PC-3 (cell line): ENCODE data around the gene LYZL1. TPM values are rescaled to one million over a fixed set of nuclear protein-coding genes. Genes with fewer than 3 reads are reported as not detected.
A peak's percentile ranks its signal among the peaks of the same experiment; 100 is the strongest.
"Not testable (repeated sequence)": the region's sequence is repeated elsewhere in the genome, so short reads cannot be mapped to it uniquely, and the experiment has no call there.

Experiments
- ATAC-seq: fragments of 200-7000 bp; cut with Tn5 transposase; 2 replicates; pipeline ENCODE4 v1.9.1; 2020; ENCODE audit warnings: mild to moderate bottlenecking, moderate library complexity
- BruUV-seq: library from RNA; stranded (reverse); fragments of 400-500 nt; replicated peaks from 2 replicates; lab custom pipeline; 2021; lab: Mats Ljungman, UMichigan
- CTCF ChIA-PET: fragments of 300-600 bp; sonication (Branson Sonifier 250); formaldehyde crosslinking; loops from one replicate; lab custom pipeline; 2022; ENCODE audit warnings: antibody characterized with exemption; lab: Charles Lee
- POLR2A ChIA-PET: fragments of 300-600 bp; sonication (Branson Sonifier 250); formaldehyde crosslinking; loops from one replicate; lab custom pipeline; 2022; ENCODE audit warnings: antibody characterized with exemption; ENCODE audit not compliant: unreplicated experiment; lab: Charles Lee
- DNase-seq: peaks from one replicate; pipeline ENCODE4 v3.0.0-alpha.2; 2015
- H2AFZ ChIP-seq: fragments of 300-600 bp; sonication (generic); 2 replicates; pipeline ENCODE4 v1.6.0; 2016; ENCODE audit warnings: antibody characterized with exemption, low read length
- H3F3A ChIP-seq: fragments of 300-600 bp; sonication (generic); one replicate; pipeline ENCODE4 v1.6.0; 2017; ENCODE audit warnings: antibody characterized with exemption, low read length, control low read depth, mild to moderate bottlenecking; ENCODE audit not compliant: unreplicated experiment
- H3K27ac ChIP-seq: fragments of 300-600 bp; sonication (generic); 2 replicates; pipeline ENCODE4 v1.5.1; 2016; ENCODE audit warnings: mild to moderate bottlenecking, low read length
- H3K27me3 ChIP-seq: fragments of 300-600 bp; sonication (generic); 2 replicates; pipeline ENCODE4 v1.6.1; 2016; ENCODE audit warnings: low read length, mixed read lengths
- H3K36me3 ChIP-seq: fragments of 300-600 bp; sonication (generic); 2 replicates; pipeline ENCODE4 v1.6.1; 2016; ENCODE audit warnings: low read depth, mixed run types, low read length, mixed read lengths
- H3K4me1 ChIP-seq: fragments of 300-600 bp; sonication (generic); 2 replicates; pipeline ENCODE4 v1.5.1; 2016; ENCODE audit warnings: low read length; ENCODE audit not compliant: insufficient read depth
- H3K4me2 ChIP-seq: fragments of 300-600 bp; sonication (generic); 2 replicates; pipeline ENCODE4 v1.6.0; 2016; ENCODE audit warnings: low read length
- H3K4me3 ChIP-seq: fragments of 300-600 bp; sonication (generic); 2 replicates; pipeline ENCODE4 v1.5.1; 2016; ENCODE audit warnings: mild to moderate bottlenecking, low read length, mixed read lengths
- H3K79me2 ChIP-seq: fragments of 300-600 bp; sonication (generic); 2 replicates; pipeline ENCODE4 v1.6.1; 2017; ENCODE audit warnings: low read length, mixed read lengths
- H3K9ac ChIP-seq: fragments of 300-600 bp; sonication (generic); 2 replicates; pipeline ENCODE4 v1.6.0; 2016; ENCODE audit warnings: mild to moderate bottlenecking, low read length
- H3K9me2 ChIP-seq: fragments of 300-600 bp; sonication (generic); replicated peaks from 2 replicates; pipeline ENCODE4 v1.6.1; 2016; ENCODE audit warnings: mixed run types, low read length, mixed read lengths
- H3K9me3 ChIP-seq: fragments of 300-600 bp; sonication (generic); 2 replicates; pipeline ENCODE4 v1.6.1; 2016; ENCODE audit warnings: low read length, mixed read lengths
- H4K20me1 ChIP-seq: fragments of 300-600 bp; sonication (generic); 2 replicates; pipeline ENCODE4 v1.6.1; 2016; ENCODE audit warnings: low read length, mixed read lengths
- CTCF ChIP-seq: fragments of 300-600 bp; sonication (generic); conservative IDR thresholded peaks from 2 replicates; pipeline ENCODE4 v1.5.1; 2017; ENCODE audit warnings: antibody characterized with exemption, low read depth, mild to moderate bottlenecking, low read length
- EZH2 ChIP-seq: fragments of 300-600 bp; sonication (generic); IDR thresholded peaks from one replicate; pipeline ENCODE4 v1.6.1; 2017; ENCODE audit warnings: antibody characterized with exemption, mild to moderate bottlenecking, low read length; ENCODE audit not compliant: unreplicated experiment
- EZH2phosphoT487 ChIP-seq: fragments of 300-600 bp; sonication (generic); IDR thresholded peaks from 2 replicates; pipeline ENCODE4 v1.6.1; 2018; ENCODE audit warnings: mild to moderate bottlenecking, antibody characterized with exemption, low read length, borderline replicate concordance
- intact Hi-C: fragments of 100-400 bp; cut with micrococcal nuclease; formaldehyde crosslinking; loops from 2 replicates; pipeline ENCODE4 v1.9.0; 2023
- total RNA-seq: library from RNA; depleted of rRNA; stranded (reverse); fragments of >200 nt; gene quantifications from 2 replicates; pipeline ENCODE4 v1.2.3, GENCODE V29; 2014

LYZL1 gene
- total RNA-seq, 1 experiment from 2014 or later = not detected

DNA sequence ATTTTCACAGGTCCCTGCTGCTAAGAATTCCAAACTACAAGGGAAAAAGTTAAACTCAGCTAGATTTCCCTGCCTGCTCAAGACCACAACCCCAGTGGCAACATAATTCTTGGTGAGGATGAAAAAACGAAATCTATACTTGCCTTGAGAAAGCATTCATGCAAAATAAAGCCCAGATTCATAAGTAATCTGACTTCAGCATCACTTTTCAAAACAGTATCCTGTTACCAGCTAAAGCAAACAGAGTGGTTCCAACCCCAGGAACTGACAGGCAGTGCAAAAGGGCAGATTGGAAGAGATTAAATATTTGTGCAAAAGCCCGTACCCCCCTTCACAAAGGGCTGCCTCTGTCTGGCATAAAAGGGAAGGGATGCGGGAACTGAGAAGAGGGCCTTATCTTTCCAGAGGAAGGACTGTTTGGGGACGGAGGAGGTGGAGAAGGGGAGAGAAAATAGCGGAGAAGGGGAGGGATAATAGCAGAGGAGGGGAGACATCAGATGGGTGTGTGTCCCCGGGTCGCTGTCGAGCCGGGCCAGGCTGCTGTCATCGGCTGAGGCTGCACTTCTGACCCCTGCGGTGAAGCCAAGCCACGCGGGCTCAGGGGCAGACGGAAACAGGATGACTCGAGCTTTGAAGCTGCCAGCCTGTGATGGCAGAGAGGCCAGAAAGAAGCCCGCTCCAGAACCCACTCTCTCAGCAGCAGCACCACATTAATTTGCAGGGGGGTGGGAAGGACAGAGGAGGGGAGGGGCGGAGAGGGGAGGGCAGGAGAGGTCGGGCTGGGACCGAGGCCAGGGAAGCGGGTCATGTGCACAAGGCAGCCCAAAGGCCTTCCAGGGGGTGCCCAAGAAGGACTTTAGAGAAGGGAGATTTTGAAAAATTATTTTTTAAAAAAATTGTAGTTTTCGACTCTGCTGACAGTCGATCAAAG lies 29.5 kb downstream of the LYZL1 start:
- H4K20me1 ChIP-seq, H3K27me3 ChIP-seq, CTCF ChIA-PET, H3F3A ChIP-seq, H3K36me3 ChIP-seq, H3K79me2 ChIP-seq, H3K9ac ChIP-seq, BruUV-seq, H3K9me3 ChIP-seq, H3K9me2 ChIP-seq, POLR2A ChIA-PET, intact Hi-C loops: not testable (repeated sequence)
- Histone ChIP-seq H3K4me2 (peak overlapping the region; percentile 75), H2AFZ (peak overlapping the region; percentile 64; the same call in 1 of the 2 replicates), H3K4me3 (peak overlapping the region; percentile 47; the same call in 1 of the 2 replicates), H3K4me1 (peaks cover 27% of the 10 kb centered on the region), H3K27ac (peak overlapping the region; percentile 73)
- ATAC-seq = peak; percentile 87
- DNase-seq = peak; percentile 70

- BruUV-seq = no TSS peak
- CTCF ChIA-PET = no interaction called here
Measured at GRCh38 chr10:29319205-29319781, 30.4 kb downstream of the LYZL1 start.

DNA sequence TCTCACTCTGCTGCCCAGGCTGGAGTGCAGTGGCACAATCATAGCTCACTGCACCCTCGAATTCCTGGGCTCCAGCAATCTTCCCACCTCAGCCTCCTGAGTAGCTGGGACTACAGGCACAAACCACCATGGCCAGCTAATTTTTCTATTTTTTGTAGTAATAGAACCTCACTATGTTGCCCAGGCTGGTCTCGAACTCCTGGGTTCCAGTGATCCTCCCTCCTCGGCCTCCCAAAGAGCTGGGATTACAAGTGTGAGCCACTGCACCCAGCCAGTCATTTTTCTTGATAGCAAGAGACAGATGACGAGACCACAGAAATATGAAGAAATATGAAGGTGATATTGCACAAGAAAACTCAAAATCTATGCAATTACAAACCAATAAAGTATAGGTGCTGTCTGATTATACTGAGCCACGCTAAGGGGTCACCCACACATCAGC lies 31.8 kb downstream of the LYZL1 start:
- H3K36me3 ChIP-seq, H3F3A ChIP-seq, intact Hi-C loops, BruUV-seq, POLR2A ChIA-PET, H3K79me2 ChIP-seq, H3K9me3 ChIP-seq, H3K9ac ChIP-seq, H3K27me3 ChIP-seq, ATAC-seq, H3K4me2 ChIP-seq, H3K9me2 ChIP-seq, H3K27ac ChIP-seq, H3K4me3 ChIP-seq, CTCF ChIA-PET, H4K20me1 ChIP-seq, H2AFZ ChIP-seq, DNase-seq: not testable (repeated sequence)
- H3K4me1 ChIP-seq = peaks cover 23% of the 10 kb centered on the region

More at GRCh38 chr10:29319205-29319781, 30.4 kb downstream of the LYZL1 start:
- H3K36me3 ChIP-seq = no peaks in the 10 kb centered on the region
- H3K4me1 ChIP-seq = peaks cover 23% of the 10 kb centered on the region
- intact Hi-C loops = no loop called here
- no peaks in the 10 kb centered on the region for H3K79me2 ChIP-seq
- H3K4me2 ChIP-seq = peak overlapping the region; percentile 75
- no peak for DNase-seq
- POLR2A ChIA-PET = no interaction called here
- TF ChIP-seq EZH2phosphoT487 (no peak), CTCF (no peak), EZH2 (no peak)
- H3K27me3 ChIP-seq = no peaks in the 10 kb centered on the region
- no peaks in the 10 kb centered on the region for H3F3A ChIP-seq
- ATAC-seq = no peak
- no peaks in the 10 kb centered on the region for H3K9me2 ChIP-seq
- H3K27ac ChIP-seq = no peak overlapping the region
- H2AFZ ChIP-seq = no peak overlapping the region
- H3K4me3 ChIP-seq = no peak overlapping the region
- no peak overlapping the region for H3K9ac ChIP-seq
- H3K9me3 ChIP-seq = no peaks in the 10 kb centered on the region
- H4K20me1 ChIP-seq = no peaks in the 10 kb centered on the region
